ENCODE results near the gene TLK2. TPM values are rescaled to one million over a fixed set of nuclear protein-coding genes. Genes with fewer than 3 reads are reported as not detected.
"Not testable (repeated sequence)": the region's sequence is repeated elsewhere in the genome, so short reads cannot be mapped to it uniquely, and the experiment has no call there.

TLK2 gene
- polyA plus RNA-seq, 2 of the 4 experiments (the other 2 are of a cell fraction) = 30.4 to 68.7 TPM

- 0 out of 3 replicates have a peak, but pooled peaks cover 3% of the 10 kb centered on the region for H3K4me1 ChIP-seq
- POLR2A ChIA-PET = no interaction called here
- WGBS (ENCODE audit: missing lambda C conversion rate) = 74% methylated on average over 6 of the region's 6 CpGs
- no peak for FAIRE-seq
- ATAC-seq = no peak
- no peak overlapping the region for H3K4me3 ChIP-seq
- no peak overlapping the region for H3K4me2 ChIP-seq
- H3K27ac ChIP-seq = no peak overlapping the region
- CTCF ChIA-PET = interaction anchor here (0.7 to 2.0 kb wide), 5 partner anchors 10 to 169 kb away, joined by 3 to 7 read pairs (median 5); no protein-coding TSS in a partner anchor
- TF ChIP-seq KDM5A (IDR thresholded peaks at IDR 0.05) = no peak
- H3K9me3 ChIP-seq = no peaks in the 10 kb centered on the region
- no peak for DNase-seq (ENCODE audit: low read depth in 1 of 2, low spot score in 1 of 2)
Measured at GRCh38 chr17:62591333-62591732, 112.7 kb downstream of the TLK2 start.

GRCh38 chr17:62591822-62592221 lies 113.2 kb downstream of the TLK2 start:
- ATAC-seq; H3K4me2 ChIP-seq; H3K4me3 ChIP-seq; H3K4me1 ChIP-seq; POLR2A ChIA-PET; H3K27ac ChIP-seq; H3K9me3 ChIP-seq; DNase-seq (ENCODE audit: low read depth in 1 of 2, low spot score in 1 of 2); FAIRE-seq: not testable (repeated sequence)
- CTCF ChIA-PET = interaction anchor here (0.7 to 2.0 kb wide), 6 partner anchors 19 to 170 kb away, joined by 3 to 9 read pairs (median 4); no protein-coding TSS in a partner anchor
- WGBS (ENCODE audit: missing lambda C conversion rate) = 89% methylated on average over 11 of the region's 11 CpGs

GRCh38 chr17:62592341-62593099 lies 113.9 kb downstream of the TLK2 start:
- no peak for TF ChIP-seq ELK1 (IDR thresholded peaks at IDR 0.05; ENCODE audit: low read depth, low read length)
- no peak for TF ChIP-seq BCL3 (IDR thresholded peaks at IDR 0.05)
- TF ChIP-seq RARB (CRISPR knock-in tag; IDR thresholded peaks at IDR 0.05) = no peak
- TF ChIP-seq CBX8 (IDR thresholded peaks at IDR 0.05) = no peak
- no peak for TF ChIP-seq MAZ (IDR thresholded peaks at IDR 0.05; ENCODE audit: borderline replicate concordance, low read depth, low read length)
- no peak for TF ChIP-seq ESRRA (IDR thresholded peaks at IDR 0.05; ENCODE audit: borderline replicate concordance, low read length)
- peak; percentile 20 to 56; a peak in 3 of 5 replicates for TF ChIP-seq RAD21 (conservative IDR thresholded peaks at IDR 0.05 in 1 of 2, IDR thresholded peaks at IDR 0.05 in 1 of 2)
- TF ChIP-seq HOXB13 (CRISPR knock-in tag; IDR thresholded peaks at IDR 0.05; ENCODE audit: low read depth) = no peak
- TF ChIP-seq TFCP2L1 (CRISPR knock-in tag; IDR thresholded peaks at IDR 0.05) = no peak
- no peak for TF ChIP-seq JUN (IDR thresholded peaks at IDR 0.05)
- TF ChIP-seq NR3C1 (IDR thresholded peaks at IDR 0.05) = no peak
- no peak for TF ChIP-seq FOSL2 (IDR thresholded peaks at IDR 0.05)
- no peak for TF ChIP-seq FOSL2 (CRISPR knock-in tag; IDR thresholded peaks at IDR 0.05)
- TF ChIP-seq POLR2A (IDR thresholded peaks at IDR 0.05; ENCODE audit: low read length) = no peak
- peak; percentile 30; the same call in 1 of the 3 replicates for TF ChIP-seq SMC3 (IDR thresholded peaks at IDR 0.05)
- Histone ChIP-seq H3K4me2 (no peak overlapping the region), H3K4me1 (0 out of 3 replicates have a peak, but pooled peaks cover 3% of the 10 kb centered on the region), H3K4me3 (no peak overlapping the region), H3K27ac (no peak overlapping the region), H3K9me3 (no peaks in the 10 kb centered on the region)
- ChIA-PET POLR2A (no interaction called here), CTCF (interaction anchor here (0.6 to 2.1 kb wide), 13 partner anchors 12 to 170 kb away, joined by 3 to 9 read pairs (median 4); no protein-coding TSS in a partner anchor)
- ATAC-seq (peak; percentile 55 to 71; a peak in 3 of 6 replicates), FAIRE-seq (no peak), DNase-seq (ENCODE audit: low read depth in 1 of 2, low spot score in 1 of 2) (peak in 1 of 2 experiments; percentile 42)
- WGBS (ENCODE audit: missing lambda C conversion rate) = 87% methylated on average over 9 of the region's 9 CpGs

- no peak for FAIRE-seq
- CTCF ChIA-PET = interaction anchor here (1.1 to 1.5 kb wide), 3 partner anchors 14 to 43 kb away, joined by 3 read pairs; no protein-coding TSS in a partner anchor
- TF ChIP-seq EHMT2 (IDR thresholded peaks at IDR 0.05; ENCODE audit: low read depth) (no peak), HDAC2 (IDR thresholded peaks at IDR 0.05) (no peak), FOSL2 (IDR thresholded peaks at IDR 0.05) (no peak), FOSL2 (CRISPR knock-in tag; IDR thresholded peaks at IDR 0.05) (no peak), HMGXB4 (CRISPR knock-in tag; IDR thresholded peaks at IDR 0.05; ENCODE audit: borderline replicate concordance) (no peak), SMC3 (IDR thresholded peaks at IDR 0.05) (no peak), FOXS1 (CRISPR knock-in tag; IDR thresholded peaks at IDR 0.05) (no peak), CTCF (IDR thresholded peaks at IDR 0.05) (no peak), POLR2AphosphoS2 (conservative IDR thresholded peaks at IDR 0.05; ENCODE audit: low read length) (no peak), HOXA7 (CRISPR knock-in tag; IDR thresholded peaks at IDR 0.05) (no peak)
Measured at GRCh38 chr17:62595484-62595883, 116.9 kb downstream of the TLK2 start.

More at GRCh38 chr17:62595484-62595883, 116.9 kb downstream of the TLK2 start:
- ATAC-seq (no peak), DNase-seq (ENCODE audit: low read depth in 1 of 2, low spot score in 1 of 2) (no peak)
- POLR2A ChIA-PET = no interaction called here
- Histone ChIP-seq H3K4me3 (no peak overlapping the region), H3K4me1 (0 out of 3 replicates have a peak, but pooled peaks cover 3% of the 10 kb centered on the region), H3K4me2 (no peak overlapping the region), H3K27ac (no peak overlapping the region), H3K9me3 (no peaks in the 10 kb centered on the region)
- 95% methylated on average over 5 of the region's 5 CpGs for WGBS (ENCODE audit: missing lambda C conversion rate)
